PC-9 (cell line): ENCODE results near the gene SLC37A4. TPM values are rescaled to one million over a fixed set of nuclear protein-coding genes. Genes with fewer than 3 reads are reported as not detected.

ENCODE experiments used
- BruUV-seq: library from RNA; stranded (reverse); fragments of 400-500 nt; replicated peaks from 2 replicates; lab custom pipeline; 2021; lab: Mats Ljungman, UMichigan
- CTCF ChIA-PET: fragments of 300-600 bp; sonication (Branson Sonifier 250); formaldehyde crosslinking; loops from one replicate; lab custom pipeline; 2022; ENCODE audit warnings: antibody characterized with exemption; lab: Charles Lee
- POLR2A ChIA-PET: fragments of 300-600 bp; sonication (Branson Sonifier 250); formaldehyde crosslinking; loops from one replicate; lab custom pipeline; 2022; ENCODE audit warnings: antibody characterized with exemption; ENCODE audit not compliant: unreplicated experiment; lab: Charles Lee
- DNase-seq, 2 experiments: peaks; one replicate each; pipeline versions ENCODE4 v3.0.0 to v3.0.0-alpha.2; 2015 to 2022; ENCODE audit warnings: mixed read lengths in 1 of 2
- H2AFZ ChIP-seq: fragments of 200-600 bp; sonication (generic); 2 replicates; pipeline ENCODE4 v1.8.1; 2017; ENCODE audit warnings: antibody characterized with exemption
- H3F3A ChIP-seq: fragments of 200-600 bp; sonication (generic); 2 replicates; pipeline ENCODE4 v1.8.1; 2017; ENCODE audit warnings: antibody characterized with exemption, mild to moderate bottlenecking, low read depth; ENCODE audit not compliant: insufficient read depth
- H3K27ac ChIP-seq: fragments of 200-600 bp; sonication (generic); 2 replicates; pipeline ENCODE4 v1.6.1; 2016; ENCODE audit warnings: mixed run types
- H3K27me3 ChIP-seq: fragments of 200-600 bp; sonication (generic); 2 replicates; pipeline ENCODE4 v1.6.1; 2016; ENCODE audit warnings: low read depth, mixed run types; ENCODE audit not compliant: insufficient read depth
- H3K36me3 ChIP-seq: fragments of 200-600 bp; sonication (generic); 2 replicates; pipeline ENCODE4 v1.6.1; 2016; ENCODE audit warnings: low read depth, mixed run types
- H3K4me1 ChIP-seq: fragments of 200-600 bp; sonication (generic); replicated peaks from 2 replicates; pipeline ENCODE4 v1.6.1; 2016; ENCODE audit warnings: mixed run types; ENCODE audit not compliant: insufficient read depth
- H3K4me2 ChIP-seq: fragments of 200-600 bp; sonication (generic); 2 replicates; pipeline ENCODE4 v1.6.1; 2017; ENCODE audit warnings: mixed run types
- H3K4me3 ChIP-seq: fragments of 200-600 bp; sonication (generic); 2 replicates; pipeline ENCODE4 v1.6.1; 2016; ENCODE audit warnings: mixed run types
- H3K79me2 ChIP-seq: fragments of 200-600 bp; sonication (generic); 2 replicates; pipeline ENCODE4 v1.6.1; 2017; ENCODE audit warnings: low read depth, mixed run types
- H3K9me2 ChIP-seq: fragments of 200-600 bp; sonication (generic); 2 replicates; pipeline ENCODE4 v1.8.1; 2017; ENCODE audit warnings: mild to moderate bottlenecking; ENCODE audit not compliant: insufficient read depth
- H3K9me3 ChIP-seq: fragments of 200-600 bp; sonication (generic); 2 replicates; pipeline ENCODE4 v1.8.1; 2016; ENCODE audit warnings: low read depth; ENCODE audit not compliant: insufficient read depth
- H4K20me1 ChIP-seq: fragments of 200-600 bp; sonication (generic); 2 replicates; pipeline ENCODE4 v1.8.1; 2017; ENCODE audit not compliant: insufficient read depth
- EZH2 ChIP-seq: fragments of 200-600 bp; sonication (generic); IDR thresholded peaks from 2 replicates; pipeline ENCODE4 v1.8.0; 2017; ENCODE audit warnings: antibody characterized with exemption, low read depth
- intact Hi-C: fragments of 100-400 bp; cut with micrococcal nuclease; formaldehyde crosslinking; loops from one replicate; pipeline ENCODE4 v1.10.0; 2022; ENCODE audit not compliant: unreplicated experiment
- total RNA-seq: library from RNA; stranded (reverse); gene quantifications from 2 replicates; pipeline ENCODE4 v1.2.3, GENCODE V29; 2021
- TF ChIP-seq, protein P1 (sequence below): fragments of 200-600 bp; sonication (generic); conservative IDR thresholded peaks from 2 replicates; pipeline ENCODE4 v1.6.1; 2017; ENCODE audit warnings: mixed run types, antibody characterized with exemption, mild to moderate bottlenecking, moderate library complexity

Gene SLC37A4
- total RNA-seq, 1 experiment from 2014 or later: 24.3 TPM

DNA sequence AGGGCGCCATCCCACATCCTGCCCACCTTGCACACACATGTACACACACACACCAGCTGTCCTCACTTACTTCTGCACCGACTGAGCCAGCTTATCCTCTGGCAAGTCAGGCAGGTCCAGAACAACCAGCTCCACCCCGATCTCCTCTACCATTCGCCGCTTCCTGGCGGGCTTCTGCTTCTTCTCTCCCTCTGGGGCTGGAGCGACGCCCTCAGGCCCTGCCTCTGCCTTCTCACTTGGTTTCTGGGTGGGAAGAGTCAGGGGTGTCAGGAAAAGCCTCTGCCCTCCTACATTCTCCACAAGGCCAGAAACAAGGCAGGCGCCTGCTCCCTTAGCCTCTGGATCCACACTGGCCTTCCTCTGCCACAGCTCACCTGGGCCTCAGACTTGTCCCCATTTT lies 18.0 kb upstream of the SLC37A4 start:
- Histone ChIP-seq H2AFZ (no peak overlapping the region), H3F3A (peaks cover 15% of the 10 kb centered on the region; the same call in 1 of the 2 replicates), H3K4me2 (no peak overlapping the region), H3K4me1 (no peaks in the 10 kb centered on the region), H3K4me3 (no peak overlapping the region), H3K9me2 (no peaks in the 10 kb centered on the region), H4K20me1 (no peaks in the 10 kb centered on the region), H3K9me3 (no peaks in the 10 kb centered on the region), H3K27ac (no peak overlapping the region), H3K27me3 (no peaks in the 10 kb centered on the region), H3K79me2 (no peaks in the 10 kb centered on the region), H3K36me3 (peaks cover 45% of the 10 kb centered on the region)
- TF ChIP-seq, protein P1, sequence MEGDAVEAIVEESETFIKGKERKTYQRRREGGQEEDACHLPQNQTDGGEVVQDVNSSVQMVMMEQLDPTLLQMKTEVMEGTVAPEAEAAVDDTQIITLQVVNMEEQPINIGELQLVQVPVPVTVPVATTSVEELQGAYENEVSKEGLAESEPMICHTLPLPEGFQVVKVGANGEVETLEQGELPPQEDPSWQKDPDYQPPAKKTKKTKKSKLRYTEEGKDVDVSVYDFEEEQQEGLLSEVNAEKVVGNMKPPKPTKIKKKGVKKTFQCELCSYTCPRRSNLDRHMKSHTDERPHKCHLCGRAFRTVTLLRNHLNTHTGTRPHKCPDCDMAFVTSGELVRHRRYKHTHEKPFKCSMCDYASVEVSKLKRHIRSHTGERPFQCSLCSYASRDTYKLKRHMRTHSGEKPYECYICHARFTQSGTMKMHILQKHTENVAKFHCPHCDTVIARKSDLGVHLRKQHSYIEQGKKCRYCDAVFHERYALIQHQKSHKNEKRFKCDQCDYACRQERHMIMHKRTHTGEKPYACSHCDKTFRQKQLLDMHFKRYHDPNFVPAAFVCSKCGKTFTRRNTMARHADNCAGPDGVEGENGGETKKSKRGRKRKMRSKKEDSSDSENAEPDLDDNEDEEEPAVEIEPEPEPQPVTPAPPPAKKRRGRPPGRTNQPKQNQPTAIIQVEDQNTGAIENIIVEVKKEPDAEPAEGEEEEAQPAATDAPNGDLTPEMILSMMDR: no peak
- no peak for TF ChIP-seq EZH2
- POLR2A ChIA-PET: no interaction called here
- BruUV-seq: TSS peak; percentile 9
- DNase-seq: no peak
- intact Hi-C loops: no loop called here
- CTCF ChIA-PET: no interaction called here

DNA sequence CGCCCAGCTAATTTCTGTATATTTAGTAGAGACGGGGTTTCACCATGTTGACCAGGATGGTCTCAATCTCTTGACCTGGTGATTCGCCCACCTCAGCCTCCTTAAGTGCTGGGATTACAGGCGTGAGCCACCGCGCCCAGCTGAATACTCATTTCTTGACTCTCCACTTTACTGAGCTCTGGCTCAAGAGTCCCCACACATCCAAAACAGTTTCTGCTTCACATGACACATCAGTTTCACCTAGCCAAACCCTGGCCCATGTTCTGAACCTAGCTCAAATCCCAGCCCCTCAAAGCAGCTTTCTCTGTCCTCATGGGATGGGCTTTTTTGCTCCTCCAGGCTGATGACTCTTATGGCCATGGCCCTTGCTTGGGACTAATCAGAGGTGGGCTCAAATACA lies 16.5 kb upstream of the SLC37A4 start:
- Histone ChIP-seq H2AFZ (no peak overlapping the region), H3F3A (peaks cover 23% of the 10 kb centered on the region; the same call in 1 of the 2 replicates), H3K4me2 (no peak overlapping the region), H3K79me2 (no peaks in the 10 kb centered on the region), H4K20me1 (no peaks in the 10 kb centered on the region), H3K4me3 (no peak overlapping the region), H3K9me2 (no peaks in the 10 kb centered on the region), H3K27me3 (no peaks in the 10 kb centered on the region), H3K9me3 (no peaks in the 10 kb centered on the region), H3K27ac (no peak overlapping the region), H3K36me3 (peaks cover 33% of the 10 kb centered on the region), H3K4me1 (no peaks in the 10 kb centered on the region)
- TF ChIP-seq, protein P1: no peak
- no peak for TF ChIP-seq EZH2
- no TSS peak for BruUV-seq
- DNase-seq: peak in 1 of 2 experiments; percentile 12
- ChIA-PET POLR2A (no interaction called here), CTCF (no interaction called here)
- intact Hi-C loops: no loop called here

DNA sequence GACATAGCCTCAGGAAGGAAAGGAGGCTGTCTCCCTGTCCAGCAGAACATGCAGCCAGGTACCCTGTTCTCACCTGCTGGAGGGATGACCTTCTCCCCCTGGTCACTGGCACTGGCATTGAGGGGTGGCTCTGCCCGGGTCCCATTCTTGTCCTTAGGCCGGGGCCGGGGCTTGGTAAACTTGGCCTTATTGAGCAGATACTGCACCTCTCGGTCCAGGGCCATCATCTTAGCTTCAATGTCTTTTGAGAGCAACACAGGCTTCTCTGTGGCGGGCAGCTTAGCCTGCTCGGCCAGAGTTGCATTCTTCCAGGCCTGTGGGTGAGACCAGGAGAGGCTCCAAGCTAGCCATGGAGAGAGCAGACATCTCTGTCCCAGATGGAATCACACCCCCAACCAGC lies 15.8 kb upstream of the SLC37A4 start:
- no peaks in the 10 kb centered on the region for H3K9me3 ChIP-seq
- no peaks in the 10 kb centered on the region for H3K9me2 ChIP-seq
- H3K4me2 ChIP-seq: no peak overlapping the region
- intact Hi-C loops: no loop called here
- H3K4me3 ChIP-seq: no peak overlapping the region
- BruUV-seq: no TSS peak
- no peaks in the 10 kb centered on the region for H3K4me1 ChIP-seq
- no peaks in the 10 kb centered on the region for H4K20me1 ChIP-seq
- no peak for TF ChIP-seq EZH2
- TF ChIP-seq, protein P1: no peak
- H3K36me3 ChIP-seq: peaks cover 26% of the 10 kb centered on the region; the same call in 1 of the 2 replicates
- DNase-seq: no peak
- CTCF ChIA-PET: no interaction called here
- no peak overlapping the region for H3K27ac ChIP-seq
- peaks cover 26% of the 10 kb centered on the region; the same call in 1 of the 2 replicates for H3F3A ChIP-seq
- H2AFZ ChIP-seq: no peak overlapping the region
- no peaks in the 10 kb centered on the region for H3K27me3 ChIP-seq
- POLR2A ChIA-PET: no interaction called here
- H3K79me2 ChIP-seq: no peaks in the 10 kb centered on the region
